ENCODE measurements around the gene PLA2G4B.

PLA2G4B gene

GRCh38 chr15:41856716-41857115 is 18.1 kb downstream of the PLA2G4B start:
- peaks cover 22% of the 10 kb centered on the region for H3K4me1 ChIP-seq (ENCODE audit: insufficient read depth, insufficient read length)
- no peak overlapping the region for H3K9ac ChIP-seq (ENCODE audit: insufficient read length, low read depth)
- H3K4me3 ChIP-seq (ENCODE audit: insufficient read length, low read depth), result no peak overlapping the region
- no peaks in the 10 kb centered on the region for H3K27me3 ChIP-seq (ENCODE audit: insufficient read depth, insufficient read length)
- H3K9me3 ChIP-seq (ENCODE audit: insufficient read depth, low read length), result no peaks in the 10 kb centered on the region
- no peak for DNase-seq (ENCODE audit: low read depth, low spot score)
- H3K36me3 ChIP-seq (ENCODE audit: insufficient read depth, insufficient read length, low read length), result no peaks in the 10 kb centered on the region
- TF ChIP-seq SUZ12 (IDR thresholded peaks at IDR 0.05; ENCODE audit: extremely low read depth, insufficient read depth, insufficient read length) (no peak), YY1 (IDR thresholded peaks at IDR 0.05; ENCODE audit: insufficient read depth, insufficient read length) (no peak)

- no peak for TF ChIP-seq SUZ12 (IDR thresholded peaks at IDR 0.05; ENCODE audit: extremely low read depth, insufficient read depth, insufficient read length)
- TF ChIP-seq ZNF274 (IDR thresholded peaks at IDR 0.05; ENCODE audit: low read depth, low read length), result no peak
- no peak for TF ChIP-seq YY1 (IDR thresholded peaks at IDR 0.05; ENCODE audit: insufficient read depth, insufficient read length)
- DNase-seq (ENCODE audit: low read depth, low spot score), result no peak
- Histone ChIP-seq H3K36me3 (ENCODE audit: insufficient read depth, insufficient read length, low read length) (no peaks in the 10 kb centered on the region), H3K4me1 (ENCODE audit: insufficient read depth, insufficient read length) (peaks cover 25% of the 10 kb centered on the region), H3K9me3 (ENCODE audit: insufficient read depth, low read length) (no peaks in the 10 kb centered on the region), H3K9ac (ENCODE audit: insufficient read length, low read depth) (no peak overlapping the region), H3K4me3 (ENCODE audit: insufficient read length, low read depth) (no peak overlapping the region), H3K27me3 (ENCODE audit: insufficient read depth, insufficient read length) (no peaks in the 10 kb centered on the region)
Measured at GRCh38 chr15:41857316-41857715, 18.7 kb downstream of the PLA2G4B start.

GRCh38 chr15:41858756-41859155 is 20.1 kb downstream of the PLA2G4B start:
- no peak for DNase-seq (ENCODE audit: low read depth, low spot score)
- no peak overlapping the region for H3K9ac ChIP-seq (ENCODE audit: insufficient read length, low read depth)
- H3K27me3 ChIP-seq (ENCODE audit: insufficient read depth, insufficient read length), result no peaks in the 10 kb centered on the region
- no peaks in the 10 kb centered on the region for H3K9me3 ChIP-seq (ENCODE audit: insufficient read depth, low read length)
- no peak overlapping the region for H3K4me3 ChIP-seq (ENCODE audit: insufficient read length, low read depth)
- no peaks in the 10 kb centered on the region for H3K36me3 ChIP-seq (ENCODE audit: insufficient read depth, insufficient read length, low read length)
- peaks cover 30% of the 10 kb centered on the region for H3K4me1 ChIP-seq (ENCODE audit: insufficient read depth, insufficient read length)
- TF ChIP-seq ZNF274 (IDR thresholded peaks at IDR 0.05; ENCODE audit: low read depth, low read length), result no peak
- TF ChIP-seq YY1 (IDR thresholded peaks at IDR 0.05; ENCODE audit: insufficient read depth, insufficient read length), result no peak
- no peak for TF ChIP-seq SUZ12 (IDR thresholded peaks at IDR 0.05; ENCODE audit: extremely low read depth, insufficient read depth, insufficient read length)

GRCh38 chr15:41860049-41860828 is 21.6 kb downstream of the PLA2G4B start:
- no peak for DNase-seq (ENCODE audit: low read depth, low spot score)
- Histone ChIP-seq H3K4me1 (ENCODE audit: insufficient read depth, insufficient read length) (peaks cover 18% of the 10 kb centered on the region), H3K9me3 (ENCODE audit: insufficient read depth, low read length) (no peaks in the 10 kb centered on the region), H3K4me3 (ENCODE audit: insufficient read length, low read depth) (no peak overlapping the region), H3K36me3 (ENCODE audit: insufficient read depth, insufficient read length, low read length) (no peaks in the 10 kb centered on the region), H3K27me3 (ENCODE audit: insufficient read depth, insufficient read length) (no peaks in the 10 kb centered on the region), H3K9ac (ENCODE audit: insufficient read length, low read depth) (no peak overlapping the region)
- TF ChIP-seq YY1 (IDR thresholded peaks at IDR 0.05; ENCODE audit: insufficient read depth, insufficient read length), result no peak
- TF ChIP-seq ZNF274 (IDR thresholded peaks at IDR 0.05; ENCODE audit: low read depth, low read length), result no peak
- no peak for TF ChIP-seq SUZ12 (IDR thresholded peaks at IDR 0.05; ENCODE audit: extremely low read depth, insufficient read depth, insufficient read length)

- H3K9ac ChIP-seq (ENCODE audit: insufficient read length, low read depth), result peak overlapping the region; percentile 32
- no peak for DNase-seq (ENCODE audit: low read depth, low spot score)
- no peak for TF ChIP-seq ZNF274 (IDR thresholded peaks at IDR 0.05; ENCODE audit: low read depth, low read length)
- TF ChIP-seq SUZ12 (IDR thresholded peaks at IDR 0.05; ENCODE audit: extremely low read depth, insufficient read depth, insufficient read length), result no peak
- TF ChIP-seq YY1 (IDR thresholded peaks at IDR 0.05; ENCODE audit: insufficient read depth, insufficient read length), result no peak
- H3K9me3 ChIP-seq (ENCODE audit: insufficient read depth, low read length), result no peaks in the 10 kb centered on the region
- peaks cover 26% of the 10 kb centered on the region for H3K4me1 ChIP-seq (ENCODE audit: insufficient read depth, insufficient read length)
- H3K36me3 ChIP-seq (ENCODE audit: insufficient read depth, insufficient read length, low read length), result no peaks in the 10 kb centered on the region
- H3K4me3 ChIP-seq (ENCODE audit: insufficient read length, low read depth), result no peak overlapping the region
- no peaks in the 10 kb centered on the region for H3K27me3 ChIP-seq (ENCODE audit: insufficient read depth, insufficient read length)
Measured at GRCh38 chr15:41861736-41862356, 23.2 kb downstream of the PLA2G4B start.

- Histone ChIP-seq H3K36me3 (ENCODE audit: insufficient read depth, insufficient read length, low read length) (no peaks in the 10 kb centered on the region), H3K4me3 (ENCODE audit: insufficient read length, low read depth) (no peak overlapping the region), H3K9ac (ENCODE audit: insufficient read length, low read depth) (peak overlapping the region; percentile 17), H3K9me3 (ENCODE audit: insufficient read depth, low read length) (no peaks in the 10 kb centered on the region), H3K27me3 (ENCODE audit: insufficient read depth, insufficient read length) (no peaks in the 10 kb centered on the region), H3K4me1 (ENCODE audit: insufficient read depth, insufficient read length) (peaks cover 26% of the 10 kb centered on the region)
- no peak for TF ChIP-seq YY1 (IDR thresholded peaks at IDR 0.05; ENCODE audit: insufficient read depth, insufficient read length)
- TF ChIP-seq SUZ12 (IDR thresholded peaks at IDR 0.05; ENCODE audit: extremely low read depth, insufficient read depth, insufficient read length), result no peak
- no peak for TF ChIP-seq ZNF274 (IDR thresholded peaks at IDR 0.05; ENCODE audit: low read depth, low read length)
- DNase-seq (ENCODE audit: low read depth, low spot score), result peak; percentile 5
Measured at GRCh38 chr15:41862515-41863116, 24.0 kb downstream of the PLA2G4B start.

- H3K9me3 ChIP-seq (ENCODE audit: insufficient read depth, low read length), result no peaks in the 10 kb centered on the region
- no peaks in the 10 kb centered on the region for H3K36me3 ChIP-seq (ENCODE audit: insufficient read depth, insufficient read length, low read length)
- DNase-seq (ENCODE audit: low read depth, low spot score), result no peak
- no peak overlapping the region for H3K4me3 ChIP-seq (ENCODE audit: insufficient read length, low read depth)
- TF ChIP-seq YY1 (IDR thresholded peaks at IDR 0.05; ENCODE audit: insufficient read depth, insufficient read length), result no peak
- no peak for TF ChIP-seq ZNF274 (IDR thresholded peaks at IDR 0.05; ENCODE audit: low read depth, low read length)
- no peak for TF ChIP-seq SUZ12 (IDR thresholded peaks at IDR 0.05; ENCODE audit: extremely low read depth, insufficient read depth, insufficient read length)
- no peaks in the 10 kb centered on the region for H3K27me3 ChIP-seq (ENCODE audit: insufficient read depth, insufficient read length)
- peak overlapping the region; percentile 50 for H3K9ac ChIP-seq (ENCODE audit: insufficient read length, low read depth)
- peaks cover 25% of the 10 kb centered on the region for H3K4me1 ChIP-seq (ENCODE audit: insufficient read depth, insufficient read length)
Measured at GRCh38 chr15:41865490-41866055, 26.9 kb downstream of the PLA2G4B start.
